ENCODE measurements around the gene IFT20. TPM values are rescaled to one million over a fixed set of nuclear protein-coding genes. Genes with fewer than 3 reads are reported as not detected.
"Not testable (repeated sequence)": the region's sequence is repeated elsewhere in the genome, so short reads cannot be mapped to it uniquely, and the experiment has no call there.

The IFT20 gene
- total and polyA plus RNA-seq, 4 donors, result 29.5 to 74.1 (median 35.8) TPM

- H3K27me3 ChIP-seq (ENCODE audit: control insufficient read depth in 3 of 3, insufficient read depth in 3 of 3, low read length in 2 of 3), result no peaks in the 10 kb centered on the region
- H3K9ac ChIP-seq (ENCODE audit: insufficient read depth in 1 of 2, low read length in 2 of 2), result no peak overlapping the region
- H3K9me3 ChIP-seq (ENCODE audit: control insufficient read depth in 4 of 4, insufficient read depth in 3 of 4, low read length in 3 of 4), result no peaks in the 10 kb centered on the region
- H3K4me3 ChIP-seq, result no peak overlapping the region
- H3K36me3 ChIP-seq (ENCODE audit: control insufficient read depth in 4 of 4, insufficient read depth in 4 of 4, low read length in 4 of 4), result no peaks in the 10 kb centered on the region
- no peak for TF ChIP-seq CTCF (IDR thresholded peaks at IDR 0.05; ENCODE audit: control extremely low read depth, extremely low read depth)
- DNase-seq, result no peak
- no peaks in the 10 kb centered on the region for H3K4me1 ChIP-seq (ENCODE audit: control insufficient read depth in 5 of 5, insufficient read depth in 5 of 5, low read length in 5 of 5)
- no peak for ATAC-seq (ENCODE audit: insufficient read depth, low FRiP score)
- H3K27ac ChIP-seq (ENCODE audit: low read depth in 1 of 2, low read length in 1 of 2), result no peak overlapping the region
- 68 to 86% methylated on average over 3 of the region's 3 CpGs for WGBS, 2 donors
These were observed 39.3 kb downstream of the IFT20 start for GRCh38 chr17:28295677-28296578.

- Histone ChIP-seq H3K27ac (ENCODE audit: low read depth in 1 of 2, low read length in 1 of 2) (no peak overlapping the region), H3K4me1 (ENCODE audit: control insufficient read depth in 5 of 5, insufficient read depth in 5 of 5, low read length in 5 of 5) (no peaks in the 10 kb centered on the region), H3K9me3 (ENCODE audit: control insufficient read depth in 4 of 4, insufficient read depth in 3 of 4, low read length in 3 of 4) (no peaks in the 10 kb centered on the region), H3K27me3 (ENCODE audit: control insufficient read depth in 3 of 3, insufficient read depth in 3 of 3, low read length in 2 of 3) (no peaks in the 10 kb centered on the region), H3K4me3 (no peak overlapping the region), H3K36me3 (ENCODE audit: control insufficient read depth in 4 of 4, insufficient read depth in 4 of 4, low read length in 4 of 4) (no peaks in the 10 kb centered on the region), H3K9ac (ENCODE audit: insufficient read depth in 1 of 2, low read length in 2 of 2) (no peak overlapping the region)
- TF ChIP-seq CTCF (IDR thresholded peaks at IDR 0.05; ENCODE audit: control extremely low read depth, extremely low read depth), result no peak
- 33 to 70% methylated on average over 6 of the region's 6 CpGs for WGBS, 2 donors
- DNase-seq, result no peak
- no peak for ATAC-seq (ENCODE audit: insufficient read depth, low FRiP score)
These were observed 41.3 kb downstream of the IFT20 start for GRCh38 chr17:28293994-28294393.

GRCh38 chr17:28292878-28293277 is 42.4 kb downstream of the IFT20 start:
- H3K9me3 ChIP-seq (ENCODE audit: control insufficient read depth in 4 of 4, insufficient read depth in 3 of 4, low read length in 3 of 4); DNase-seq; H3K4me3 ChIP-seq; H3K9ac ChIP-seq (ENCODE audit: insufficient read depth in 1 of 2, low read length in 2 of 2); H3K27me3 ChIP-seq (ENCODE audit: control insufficient read depth in 3 of 3, insufficient read depth in 3 of 3, low read length in 2 of 3); H3K36me3 ChIP-seq (ENCODE audit: control insufficient read depth in 4 of 4, insufficient read depth in 4 of 4, low read length in 4 of 4); ATAC-seq (ENCODE audit: insufficient read depth, low FRiP score); H3K4me1 ChIP-seq (ENCODE audit: control insufficient read depth in 5 of 5, insufficient read depth in 5 of 5, low read length in 5 of 5); H3K27ac ChIP-seq (ENCODE audit: low read depth in 1 of 2, low read length in 1 of 2): not testable (repeated sequence)
- 86 to 89% methylated on average over 12 of the region's 12 CpGs for WGBS, 2 donors

GRCh38 chr17:28291780-28292330 is 43.4 kb downstream of the IFT20 start:
- 63 to 81% methylated on average over 1 of the region's 1 CpG for WGBS, 2 donors
- Histone ChIP-seq H3K4me1 (ENCODE audit: control insufficient read depth in 5 of 5, insufficient read depth in 5 of 5, low read length in 5 of 5) (no peaks in the 10 kb centered on the region), H3K4me3 (no peak overlapping the region), H3K27me3 (ENCODE audit: control insufficient read depth in 3 of 3, insufficient read depth in 3 of 3, low read length in 2 of 3) (no peaks in the 10 kb centered on the region), H3K9ac (ENCODE audit: insufficient read depth in 1 of 2, low read length in 2 of 2) (no peak overlapping the region), H3K9me3 (ENCODE audit: control insufficient read depth in 4 of 4, insufficient read depth in 3 of 4, low read length in 3 of 4) (no peaks in the 10 kb centered on the region), H3K27ac (ENCODE audit: low read depth in 1 of 2, low read length in 1 of 2) (no peak overlapping the region), H3K36me3 (ENCODE audit: control insufficient read depth in 4 of 4, insufficient read depth in 4 of 4, low read length in 4 of 4) (no peaks in the 10 kb centered on the region)
- no peak for DNase-seq
- ATAC-seq (ENCODE audit: insufficient read depth, low FRiP score), result no peak
- no peak for TF ChIP-seq CTCF (IDR thresholded peaks at IDR 0.05; ENCODE audit: control extremely low read depth, extremely low read depth)

Measured in lung (tissue), 12 donors.